Osteocyte (in vitro differentiated cells): ENCODE measurements around the gene TRAPPC4. TPM values are rescaled to one million over a fixed set of nuclear protein-coding genes. Genes with fewer than 3 reads are reported as not detected.

Source experiments
- DNase-seq: peaks from one replicate; pipeline ENCODE4 v3.0.0; 2021; ENCODE audit warnings: mixed read lengths; ENCODE audit not compliant: unreplicated experiment; ENCODE audit errors: extremely low spot score
- H3K27ac Mint-ChIP-seq: one replicate; pipeline ENCODE4 v1.8.0; 2021; ENCODE audit warnings: mild to moderate bottlenecking, mixed read lengths; ENCODE audit not compliant: unreplicated experiment
- H3K27me3 Mint-ChIP-seq: one replicate; pipeline ENCODE4 v1.8.0; 2021; ENCODE audit warnings: mixed read lengths; ENCODE audit not compliant: unreplicated experiment
- H3K36me3 Mint-ChIP-seq: one replicate; pipeline ENCODE4 v1.8.0; 2021; ENCODE audit warnings: mixed read lengths; ENCODE audit not compliant: unreplicated experiment
- H3K4me1 Mint-ChIP-seq: one replicate; pipeline ENCODE4 v1.8.0; 2021; ENCODE audit warnings: mixed read lengths; ENCODE audit not compliant: unreplicated experiment
- H3K4me3 Mint-ChIP-seq: one replicate; pipeline ENCODE4 v1.8.0; 2021; ENCODE audit warnings: mild to moderate bottlenecking, moderate library complexity, mixed read lengths; ENCODE audit not compliant: unreplicated experiment
- H3K9me3 Mint-ChIP-seq: one replicate; pipeline ENCODE4 v1.8.0; 2021; ENCODE audit warnings: mixed read lengths; ENCODE audit not compliant: unreplicated experiment
- total RNA-seq: library from RNA; stranded (reverse); gene quantifications from 2 replicates; pipeline ENCODE4 v1.2.1, GENCODE V29; 2021
- TF ChIP-seq, protein P1 (sequence below): fragments of 200-600 bp; sonication (generic); IDR thresholded peaks from 2 replicates; pipeline ENCODE4 v1.5.0; 2021; ENCODE audit warnings: antibody characterized with exemption, mild to moderate bottlenecking, moderate library complexity

The TRAPPC4 gene
- total RNA-seq, 1 donor from 2014 or later, result 75.3 TPM

DNA sequence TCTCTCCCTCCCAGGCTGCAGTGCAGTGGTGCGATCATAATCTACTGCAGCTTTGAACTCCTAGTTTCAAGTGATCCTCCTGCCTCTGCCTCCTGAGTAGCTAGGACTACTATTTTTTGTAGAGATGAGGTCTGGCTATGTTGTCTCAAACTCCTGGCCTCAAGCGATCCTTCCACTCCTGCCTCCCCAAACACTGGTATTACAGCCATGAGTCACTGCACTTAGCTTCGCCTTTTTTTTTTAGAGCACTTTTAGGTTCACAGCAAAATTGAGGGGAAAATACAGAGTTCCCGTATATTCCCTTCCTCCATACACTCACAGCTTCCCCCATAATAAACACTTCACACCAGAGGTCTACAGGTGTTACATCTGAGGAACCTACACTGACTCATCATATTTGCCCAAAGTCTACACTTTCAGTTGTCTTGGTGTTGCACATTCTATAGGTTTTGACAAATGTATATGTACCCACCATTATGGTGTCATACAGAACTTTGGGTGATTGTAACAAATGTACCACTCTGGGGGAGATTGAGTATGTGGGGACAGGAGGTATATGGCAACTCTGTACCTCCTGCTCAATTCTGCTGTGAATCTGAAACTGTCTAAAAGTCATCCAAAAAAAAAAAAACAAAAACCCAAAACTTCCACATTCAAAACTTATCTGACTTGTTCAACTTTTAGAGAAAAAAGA, 23.4 kb downstream of the TRAPPC4 start:
- Mint-ChIP-seq H3K36me3 (peaks cover 11% of the 10 kb centered on the region), H3K27ac (no peak overlapping the region), H3K9me3 (no peaks in the 10 kb centered on the region), H3K4me3 (no peak overlapping the region), H3K27me3 (no peaks in the 10 kb centered on the region), H3K4me1 (no peaks in the 10 kb centered on the region)
- TF ChIP-seq, protein P1, sequence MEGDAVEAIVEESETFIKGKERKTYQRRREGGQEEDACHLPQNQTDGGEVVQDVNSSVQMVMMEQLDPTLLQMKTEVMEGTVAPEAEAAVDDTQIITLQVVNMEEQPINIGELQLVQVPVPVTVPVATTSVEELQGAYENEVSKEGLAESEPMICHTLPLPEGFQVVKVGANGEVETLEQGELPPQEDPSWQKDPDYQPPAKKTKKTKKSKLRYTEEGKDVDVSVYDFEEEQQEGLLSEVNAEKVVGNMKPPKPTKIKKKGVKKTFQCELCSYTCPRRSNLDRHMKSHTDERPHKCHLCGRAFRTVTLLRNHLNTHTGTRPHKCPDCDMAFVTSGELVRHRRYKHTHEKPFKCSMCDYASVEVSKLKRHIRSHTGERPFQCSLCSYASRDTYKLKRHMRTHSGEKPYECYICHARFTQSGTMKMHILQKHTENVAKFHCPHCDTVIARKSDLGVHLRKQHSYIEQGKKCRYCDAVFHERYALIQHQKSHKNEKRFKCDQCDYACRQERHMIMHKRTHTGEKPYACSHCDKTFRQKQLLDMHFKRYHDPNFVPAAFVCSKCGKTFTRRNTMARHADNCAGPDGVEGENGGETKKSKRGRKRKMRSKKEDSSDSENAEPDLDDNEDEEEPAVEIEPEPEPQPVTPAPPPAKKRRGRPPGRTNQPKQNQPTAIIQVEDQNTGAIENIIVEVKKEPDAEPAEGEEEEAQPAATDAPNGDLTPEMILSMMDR, result no peak
- no peak for DNase-seq

DNA sequence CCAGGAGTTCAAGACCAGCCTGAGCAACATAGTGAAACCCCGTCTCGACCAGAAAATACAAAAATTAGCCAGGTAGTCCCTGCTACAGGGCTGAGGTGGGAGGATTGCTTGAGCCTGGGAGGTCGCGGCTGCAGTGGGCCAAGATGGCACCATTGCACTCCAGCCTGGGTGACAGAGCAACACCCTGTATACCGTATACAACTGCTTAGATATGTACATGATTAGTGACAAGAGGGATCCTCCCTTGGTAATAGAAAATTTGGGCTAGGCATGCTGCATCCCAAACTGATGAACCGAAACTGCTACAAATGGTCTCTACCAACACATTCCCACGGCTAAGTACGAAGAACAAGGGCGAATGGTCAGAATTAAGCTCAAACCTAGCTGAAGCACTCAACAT, 24.4 kb downstream of the TRAPPC4 start:
- peaks cover 19% of the 10 kb centered on the region for H3K36me3 Mint-ChIP-seq

DNA sequence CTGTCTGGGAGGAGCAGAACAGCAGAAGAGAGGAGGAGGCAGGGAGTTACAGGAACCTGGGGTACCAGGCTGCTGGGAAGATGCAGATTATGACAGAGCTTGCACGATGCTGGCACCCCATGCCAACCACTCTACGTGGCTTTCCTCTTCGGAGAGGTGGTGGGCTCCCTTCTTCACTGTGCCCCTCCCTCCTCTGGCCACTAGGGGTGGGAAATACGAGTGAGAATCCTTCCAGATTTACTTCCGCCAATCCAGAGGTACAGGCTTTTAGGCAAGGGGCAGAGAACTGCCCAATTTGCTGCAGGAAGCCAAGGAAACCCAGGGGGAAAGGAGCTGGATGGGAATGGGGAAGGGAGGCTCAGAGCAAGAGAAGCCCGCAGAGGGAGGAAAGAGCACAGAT, 26.1 kb downstream of the TRAPPC4 start:
- Mint-ChIP-seq H3K27me3 (no peaks in the 10 kb centered on the region), H3K36me3 (peaks cover 32% of the 10 kb centered on the region), H3K4me1 (no peaks in the 10 kb centered on the region), H3K4me3 (no peak overlapping the region), H3K9me3 (no peaks in the 10 kb centered on the region), H3K27ac (no peak overlapping the region)
- TF ChIP-seq, protein P1, result no peak
- DNase-seq, result no peak

More for the DNA sequence above, 24.4 kb downstream of the TRAPPC4 start:
- Mint-ChIP-seq H3K9me3 (no peaks in the 10 kb centered on the region), H3K4me1 (no peaks in the 10 kb centered on the region), H3K4me3 (no peak overlapping the region), H3K27ac (no peak overlapping the region), H3K27me3 (no peaks in the 10 kb centered on the region)
- DNase-seq, result no peak
- TF ChIP-seq, protein P1, result no peak

DNA sequence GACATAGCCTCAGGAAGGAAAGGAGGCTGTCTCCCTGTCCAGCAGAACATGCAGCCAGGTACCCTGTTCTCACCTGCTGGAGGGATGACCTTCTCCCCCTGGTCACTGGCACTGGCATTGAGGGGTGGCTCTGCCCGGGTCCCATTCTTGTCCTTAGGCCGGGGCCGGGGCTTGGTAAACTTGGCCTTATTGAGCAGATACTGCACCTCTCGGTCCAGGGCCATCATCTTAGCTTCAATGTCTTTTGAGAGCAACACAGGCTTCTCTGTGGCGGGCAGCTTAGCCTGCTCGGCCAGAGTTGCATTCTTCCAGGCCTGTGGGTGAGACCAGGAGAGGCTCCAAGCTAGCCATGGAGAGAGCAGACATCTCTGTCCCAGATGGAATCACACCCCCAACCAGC, 27.9 kb downstream of the TRAPPC4 start:
- no peak for DNase-seq
- Mint-ChIP-seq H3K4me1 (no peaks in the 10 kb centered on the region), H3K27me3 (no peaks in the 10 kb centered on the region), H3K9me3 (no peaks in the 10 kb centered on the region), H3K4me3 (no peak overlapping the region), H3K27ac (no peak overlapping the region), H3K36me3 (peaks cover 43% of the 10 kb centered on the region)
- TF ChIP-seq, protein P1, result no peak

DNA sequence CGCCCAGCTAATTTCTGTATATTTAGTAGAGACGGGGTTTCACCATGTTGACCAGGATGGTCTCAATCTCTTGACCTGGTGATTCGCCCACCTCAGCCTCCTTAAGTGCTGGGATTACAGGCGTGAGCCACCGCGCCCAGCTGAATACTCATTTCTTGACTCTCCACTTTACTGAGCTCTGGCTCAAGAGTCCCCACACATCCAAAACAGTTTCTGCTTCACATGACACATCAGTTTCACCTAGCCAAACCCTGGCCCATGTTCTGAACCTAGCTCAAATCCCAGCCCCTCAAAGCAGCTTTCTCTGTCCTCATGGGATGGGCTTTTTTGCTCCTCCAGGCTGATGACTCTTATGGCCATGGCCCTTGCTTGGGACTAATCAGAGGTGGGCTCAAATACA, 28.6 kb downstream of the TRAPPC4 start:
- Mint-ChIP-seq H3K36me3 (peaks cover 47% of the 10 kb centered on the region), H3K9me3 (no peaks in the 10 kb centered on the region), H3K27ac (no peak overlapping the region), H3K27me3 (no peaks in the 10 kb centered on the region), H3K4me1 (no peaks in the 10 kb centered on the region), H3K4me3 (no peak overlapping the region)
- TF ChIP-seq, protein P1, result no peak
- no peak for DNase-seq
